ENCODE data around the gene HSP90B1.

Gene HSP90B1

DNA sequence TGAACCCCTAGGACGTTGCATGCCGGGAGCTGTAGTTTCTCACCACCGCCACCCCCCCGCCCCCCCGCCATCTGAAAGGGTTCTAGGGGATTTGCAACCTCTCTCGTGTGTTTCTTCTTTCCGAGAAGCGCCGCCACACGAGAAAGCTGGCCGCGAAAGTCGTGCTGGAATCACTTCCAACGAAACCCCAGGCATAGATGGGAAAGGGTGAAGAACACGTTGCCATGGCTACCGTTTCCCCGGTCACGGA lies 501 bp upstream of the HSP90B1 start:
- DNase-seq (ENCODE audit: low read depth), result no peak

- DNase-seq (ENCODE audit: low read depth), result no peak
These were observed 851 bp downstream of the HSP90B1 start for GRCh38 chr12:103930787-103931735.

DNA sequence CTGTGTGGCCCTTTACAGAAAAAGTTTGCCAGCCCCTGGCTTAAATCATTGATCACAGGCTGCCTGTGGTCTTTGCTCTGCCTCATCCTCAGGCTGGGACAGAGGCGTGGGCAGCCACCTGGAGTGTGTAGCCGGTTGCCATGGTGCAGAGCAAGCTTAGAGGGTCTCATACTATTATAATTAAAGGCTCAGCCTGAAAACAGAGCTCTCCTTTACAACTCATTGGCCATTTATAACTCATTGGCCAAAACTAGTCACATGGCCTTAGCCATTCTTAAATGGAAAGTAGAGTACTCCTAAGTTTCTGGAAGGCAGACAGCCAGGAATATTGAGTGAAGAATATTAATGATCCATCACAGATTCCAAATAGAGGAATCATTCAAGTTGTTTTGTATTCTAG lies 3.0 kb downstream of the HSP90B1 start:
- DNase-seq (ENCODE audit: low read depth), result no peak

- no peak for DNase-seq (ENCODE audit: low read depth)
These were observed 6.5 kb downstream of the HSP90B1 start for GRCh38 chr12:103936679-103937078.

DNA sequence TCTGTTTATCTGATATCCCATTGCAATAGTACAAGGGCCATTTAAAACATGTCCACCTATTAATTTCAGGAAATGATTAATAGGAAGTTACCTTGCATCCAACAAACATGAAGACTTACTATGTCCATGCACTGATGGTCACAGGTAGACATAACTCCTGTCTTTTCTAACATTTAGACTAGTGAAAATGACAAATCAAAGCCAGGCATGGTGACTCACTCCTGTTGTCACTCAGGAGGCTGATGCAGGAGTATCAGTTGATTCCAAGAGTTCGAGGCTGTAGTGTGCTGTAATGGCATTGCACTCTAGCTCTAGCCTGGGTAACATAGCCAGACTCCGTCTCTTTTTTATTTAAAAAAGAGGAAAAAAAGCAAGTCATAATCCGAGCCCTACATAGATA lies 14.8 kb downstream of the HSP90B1 start:
- DNase-seq (ENCODE audit: low read depth), result no peak

DNA sequence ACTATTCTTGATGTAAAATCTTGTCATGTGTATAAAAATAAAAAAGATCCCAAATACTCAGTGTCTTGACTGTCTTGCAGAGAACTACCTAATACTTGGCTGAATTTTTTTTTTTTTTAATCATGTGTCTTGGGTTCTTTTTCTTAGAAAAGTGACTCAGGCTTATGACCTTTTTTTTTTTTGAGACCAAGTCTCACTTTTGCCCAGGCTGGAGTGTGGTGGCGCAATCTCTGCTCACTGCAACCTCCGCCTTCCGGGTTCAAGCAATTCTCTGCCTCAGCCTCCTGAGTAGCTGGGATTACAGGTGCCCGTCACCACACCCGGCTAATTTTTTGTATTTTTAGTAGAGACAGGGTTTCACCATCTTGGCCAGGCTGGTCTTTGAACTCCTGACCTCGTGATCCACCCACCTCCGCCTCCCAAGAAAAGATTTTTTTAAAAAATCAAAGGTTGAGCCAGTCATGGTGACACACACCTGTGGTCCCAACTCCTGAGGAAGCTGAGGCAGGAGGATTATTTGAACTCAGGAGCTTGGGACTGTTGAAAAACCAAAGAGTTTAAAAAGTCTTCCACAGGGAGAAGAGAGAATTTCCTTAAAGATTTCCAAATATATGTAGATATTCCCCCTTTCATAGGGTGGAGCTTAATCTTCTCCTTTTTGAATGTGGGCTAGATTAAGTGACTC lies 17.8 kb downstream of the HSP90B1 start:
- no peak for DNase-seq (ENCODE audit: low read depth)

GRCh38 chr12:103948746-103949406 lies 18.7 kb downstream of the HSP90B1 start:
- DNase-seq (ENCODE audit: low read depth), result no peak

- no peak for DNase-seq (ENCODE audit: low read depth)
These were observed 22.3 kb downstream of the HSP90B1 start for GRCh38 chr12:103952497-103952896.

DNA sequence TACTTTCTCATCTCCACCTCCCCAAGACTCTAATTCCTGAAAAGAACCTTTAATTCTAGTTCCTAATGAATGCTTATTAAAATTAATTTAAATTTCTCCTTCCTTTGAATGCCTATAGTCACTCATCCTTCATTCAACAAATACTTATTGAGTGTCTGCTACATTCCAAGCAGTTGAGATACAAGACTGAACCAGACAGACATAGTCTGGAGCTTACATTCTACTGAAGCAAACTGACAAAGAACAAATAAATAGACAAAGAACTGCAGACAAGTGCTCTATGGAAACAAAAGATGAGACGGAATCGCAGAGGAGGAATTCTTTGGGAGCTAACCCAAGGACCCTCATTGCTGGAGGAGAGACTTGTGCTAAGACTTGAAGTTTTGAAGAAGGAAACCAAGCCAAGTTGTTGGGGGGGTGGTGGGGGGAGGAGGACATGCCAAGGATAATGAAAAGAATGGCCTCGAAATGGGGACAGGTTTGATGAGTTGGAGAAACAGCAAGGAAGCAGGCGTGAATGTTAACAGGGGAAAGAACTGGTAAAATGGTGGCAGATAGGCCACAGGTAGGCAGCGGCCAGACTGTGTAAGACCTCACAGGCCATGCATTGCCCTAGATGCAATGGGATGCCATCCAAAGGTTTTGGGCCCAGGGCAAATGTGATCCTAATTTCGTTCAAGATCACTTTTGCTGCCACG lies 25.8 kb downstream of the HSP90B1 start:
- no peak for DNase-seq (ENCODE audit: low read depth)

- peak; percentile 7 for DNase-seq (ENCODE audit: low read depth)
These were observed 26.4 kb downstream of the HSP90B1 start for GRCh38 chr12:103956509-103957027.

GRCh38 chr12:103957865-103958388 lies 27.7 kb downstream of the HSP90B1 start:
- no peak for DNase-seq (ENCODE audit: low read depth)

GRCh38 chr12:103958621-103959020 lies 28.4 kb downstream of the HSP90B1 start:
- no peak for DNase-seq (ENCODE audit: low read depth)

DNA sequence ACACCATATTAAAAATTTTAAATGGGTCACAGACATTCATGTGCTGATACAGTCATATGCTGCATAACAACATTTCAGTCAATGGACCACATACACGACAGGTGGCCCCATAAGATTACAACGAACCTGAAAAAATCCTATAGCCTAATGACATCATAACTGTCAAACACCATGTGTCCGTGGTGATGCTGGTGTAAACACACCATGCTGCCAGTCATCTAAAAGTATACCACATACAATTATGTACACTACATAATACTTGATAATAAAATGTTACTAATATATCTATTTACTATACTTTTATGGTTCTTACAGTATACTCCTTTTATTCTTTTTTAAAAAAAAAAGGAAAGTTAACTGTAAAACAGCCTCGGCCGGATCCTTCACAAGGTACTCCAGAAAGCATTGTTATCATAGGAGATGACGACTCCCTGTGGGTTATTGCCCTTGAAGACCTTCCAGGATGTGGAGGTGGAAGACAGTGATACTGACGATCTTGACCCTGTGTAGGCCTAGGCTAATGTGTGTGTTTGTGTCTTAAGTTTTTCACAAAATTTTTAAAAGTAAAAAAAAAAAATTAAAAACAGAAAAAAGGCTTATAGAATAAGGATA lies 30.5 kb downstream of the HSP90B1 start:
- DNase-seq (ENCODE audit: low read depth), result no peak

DNA sequence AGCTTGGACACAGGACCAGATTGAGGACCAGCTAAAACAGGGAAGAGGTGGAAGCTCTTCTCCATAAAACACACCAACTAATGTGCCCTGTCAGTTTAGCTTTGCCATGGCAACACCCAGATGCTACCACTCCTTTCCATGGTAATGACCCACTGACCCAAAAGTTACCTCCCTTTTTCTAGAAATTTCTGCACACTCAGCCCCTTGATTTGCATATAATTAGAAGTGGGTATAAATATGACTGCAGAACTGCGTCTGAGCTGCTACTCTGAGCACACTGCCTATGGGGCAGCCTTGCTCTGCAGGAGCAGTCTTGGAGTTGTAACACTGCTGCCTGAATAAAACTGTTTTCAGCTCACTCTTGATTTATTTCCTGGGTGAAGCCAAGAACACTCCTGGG lies 32.3 kb downstream of the HSP90B1 start:
- DNase-seq (ENCODE audit: low read depth), result no peak

- no peak for DNase-seq (ENCODE audit: low read depth)
These were observed 34.6 kb downstream of the HSP90B1 start for GRCh38 chr12:103964805-103965204.

DNA sequence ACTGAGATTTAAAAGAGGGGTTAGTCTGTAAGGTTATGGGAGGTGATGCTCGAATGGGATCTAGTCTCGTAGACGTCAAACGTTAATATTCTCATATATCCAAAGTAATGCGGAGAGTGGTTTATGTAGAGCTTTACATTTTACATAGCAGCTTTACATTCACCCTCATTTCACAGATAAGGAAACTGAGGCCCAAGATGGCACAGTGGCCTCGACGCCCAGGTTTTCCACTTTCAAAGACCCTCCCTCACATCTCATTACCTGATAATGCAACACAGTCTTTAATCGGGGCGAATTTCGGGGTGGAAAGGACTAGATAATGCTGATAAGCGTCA lies 35.0 kb downstream of the HSP90B1 start:
- no peak for DNase-seq (ENCODE audit: low read depth)

- DNase-seq (ENCODE audit: low read depth), result peak; percentile 95
These were observed 35.6 kb downstream of the HSP90B1 start, which contains the start of gene TDG for GRCh38 chr12:103965590-103966504. Gene TDG (plus strand): TSS chr12:103965872. CDS start chr12:103966038, 166 bp downstream.

DNA sequence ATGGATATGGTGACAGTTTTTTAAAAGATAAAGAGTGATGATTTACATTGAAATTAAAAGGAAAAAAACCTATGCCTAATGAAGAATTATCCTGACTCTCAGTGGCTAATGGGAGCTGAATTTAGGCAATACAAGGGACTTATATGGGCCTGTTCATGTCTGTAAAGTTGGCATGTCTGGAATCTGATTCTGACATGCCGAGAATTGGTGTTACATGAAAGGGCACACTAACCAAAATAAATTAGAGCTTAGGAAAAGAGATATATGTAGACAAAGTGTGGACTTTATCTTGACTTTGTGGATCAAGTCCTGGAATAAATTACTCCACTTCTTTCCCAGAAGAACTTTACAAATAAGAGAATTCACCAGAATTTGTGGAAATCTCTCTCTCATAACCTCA lies 36.5 kb downstream of the HSP90B1 start:
- DNase-seq (ENCODE audit: low read depth), result no peak

DNA sequence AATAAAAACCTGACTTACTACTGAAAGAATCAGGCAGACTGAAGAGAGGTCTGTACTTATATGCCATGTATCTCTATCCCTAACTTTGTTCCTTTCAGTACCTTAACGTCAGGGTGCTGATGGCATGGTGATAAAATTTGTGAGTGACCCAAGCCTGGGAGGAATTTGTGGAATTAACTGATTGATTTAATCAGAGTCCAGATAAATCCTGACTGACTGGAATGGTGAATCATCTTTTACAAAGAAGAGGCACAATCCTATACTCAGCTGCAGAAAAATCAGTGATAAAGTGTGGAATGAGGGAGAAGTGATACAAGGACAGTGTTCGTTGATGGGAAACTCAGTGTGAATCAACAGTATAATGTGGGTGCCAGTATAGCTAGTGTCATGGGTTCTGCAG lies 39.2 kb downstream of the HSP90B1 start:
- no peak for DNase-seq (ENCODE audit: low read depth)

GRCh38 chr12:103973909-103974308 lies 43.7 kb downstream of the HSP90B1 start:
- DNase-seq (ENCODE audit: low read depth), result no peak
